Activated naive CD8-positive, alpha-beta T cell (primary cell): ENCODE measurements around the gene BICC1.

Experiments used
- H3K27ac Mint-ChIP-seq: one replicate; pipeline ENCODE4 v1.8.0; 2021; ENCODE audit warnings: mixed read lengths
- H3K27me3 Mint-ChIP-seq: one replicate; pipeline ENCODE4 v1.8.0; 2021; ENCODE audit warnings: mixed read lengths
- H3K36me3 Mint-ChIP-seq: one replicate; pipeline ENCODE4 v1.8.0; 2021; ENCODE audit warnings: mixed read lengths
- H3K4me1 Mint-ChIP-seq: one replicate; pipeline ENCODE4 v1.8.0; 2021; ENCODE audit warnings: low read depth, mixed read lengths
- H3K4me3 Mint-ChIP-seq: one replicate; pipeline ENCODE4 v1.8.0; 2021; ENCODE audit warnings: mild to moderate bottlenecking, mixed read lengths
- H3K9me3 Mint-ChIP-seq: one replicate; pipeline ENCODE4 v1.8.0; 2021; ENCODE audit warnings: low read depth, mixed read lengths

The BICC1 gene

DNA sequence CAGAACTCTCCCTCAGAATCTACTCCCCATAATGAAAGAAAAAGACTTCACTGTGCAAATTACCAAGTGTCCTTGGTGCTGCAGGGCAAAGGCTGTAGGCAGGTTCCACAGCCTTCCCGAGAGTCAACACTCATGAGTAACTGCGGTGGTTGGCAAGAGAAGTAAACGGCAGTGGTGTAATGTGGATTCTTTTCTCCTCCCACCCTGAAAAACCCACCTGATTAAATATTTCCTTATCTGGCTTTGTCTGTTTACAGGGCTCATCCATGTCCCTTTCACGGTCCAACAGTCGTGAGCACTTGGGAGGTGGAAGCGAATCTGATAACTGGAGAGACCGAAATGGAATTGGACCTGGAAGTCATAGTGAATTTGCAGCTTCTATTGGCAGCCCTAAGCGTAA, 300.9 kb downstream of the BICC1 start:
- Mint-ChIP-seq H3K27ac (no peak overlapping the region), H3K36me3 (no peaks in the 10 kb centered on the region), H3K27me3 (peaks cover 5% of the 10 kb centered on the region), H3K4me3 (no peak overlapping the region), H3K4me1 (no peaks in the 10 kb centered on the region), H3K9me3 (no peaks in the 10 kb centered on the region)

DNA sequence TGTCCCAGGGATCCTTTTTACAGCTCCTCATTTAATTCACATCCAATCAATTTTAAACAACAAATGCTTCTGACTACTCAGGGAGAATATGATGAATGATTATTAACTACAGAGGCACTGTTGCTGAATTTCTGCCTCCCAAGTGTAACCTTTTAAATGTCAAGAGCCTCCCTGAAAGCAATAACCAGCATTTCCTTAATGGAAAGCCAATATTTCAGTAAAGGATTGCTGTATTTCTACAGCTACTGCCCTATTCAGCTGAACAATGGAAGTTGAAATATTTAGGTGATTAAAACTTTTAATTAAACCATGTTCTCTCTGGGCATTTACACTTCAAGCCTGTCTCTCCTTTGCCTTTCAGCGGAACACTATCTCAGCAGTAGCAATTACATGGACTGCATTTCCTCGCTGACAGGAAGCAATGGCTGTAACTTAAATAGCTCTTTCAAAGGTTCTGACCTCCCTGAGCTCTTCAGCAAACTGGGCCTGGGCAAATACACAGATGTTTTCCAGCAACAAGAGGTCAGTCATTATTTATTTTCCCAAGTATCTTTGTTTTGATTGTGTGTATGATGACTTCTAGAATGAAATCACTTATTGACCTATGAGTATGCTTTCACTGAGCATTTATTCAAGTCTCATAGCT, 304.7 kb downstream of the BICC1 start:
- H3K4me1 Mint-ChIP-seq: no peaks in the 10 kb centered on the region
- H3K27ac Mint-ChIP-seq: no peak overlapping the region
- no peak overlapping the region for H3K4me3 Mint-ChIP-seq
- no peaks in the 10 kb centered on the region for H3K9me3 Mint-ChIP-seq
- H3K36me3 Mint-ChIP-seq: no peaks in the 10 kb centered on the region
- H3K27me3 Mint-ChIP-seq: peaks cover 6% of the 10 kb centered on the region

DNA sequence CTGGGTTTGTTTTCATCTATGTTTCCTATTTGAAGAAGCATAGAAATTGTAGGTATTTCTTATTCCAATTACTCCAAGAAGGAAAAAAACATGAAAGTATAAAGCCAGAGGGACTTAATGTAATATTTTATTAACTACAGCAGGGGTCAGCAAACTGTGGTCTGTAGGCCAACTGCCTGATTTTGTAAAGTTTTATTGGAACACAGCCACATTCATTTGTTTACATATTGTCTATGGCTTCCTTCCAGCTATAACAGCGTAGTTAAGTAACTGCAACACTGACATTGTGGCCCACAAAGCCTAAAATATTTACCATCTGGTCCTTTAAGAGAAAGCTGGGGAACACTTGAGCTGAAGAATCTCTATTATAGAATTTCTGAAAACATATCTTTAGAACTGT, 306.2 kb downstream of the BICC1 start:
- Mint-ChIP-seq H3K4me3 (no peak overlapping the region), H3K27me3 (peaks cover 6% of the 10 kb centered on the region), H3K36me3 (no peaks in the 10 kb centered on the region), H3K9me3 (no peaks in the 10 kb centered on the region), H3K27ac (no peak overlapping the region), H3K4me1 (no peaks in the 10 kb centered on the region)

DNA sequence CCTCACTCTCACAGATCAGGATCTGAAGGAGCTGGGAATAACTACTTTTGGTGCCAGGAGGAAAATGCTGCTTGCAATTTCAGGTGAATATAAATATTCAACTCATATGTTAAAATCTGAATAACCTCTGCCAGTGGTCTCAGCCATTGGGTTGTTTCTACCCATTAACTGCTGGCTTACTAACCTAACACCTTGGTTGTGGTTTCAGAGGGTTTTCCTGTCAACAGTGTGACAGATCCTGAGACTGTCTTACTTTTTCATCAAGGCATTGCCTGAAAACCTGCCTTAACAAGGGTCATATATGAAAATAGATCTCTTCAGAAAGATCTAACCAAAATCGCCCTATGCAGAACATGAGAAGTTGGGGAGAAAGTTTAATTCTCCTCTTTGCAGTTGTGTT, 307.7 kb downstream of the BICC1 start:
- no peaks in the 10 kb centered on the region for H3K36me3 Mint-ChIP-seq
- no peaks in the 10 kb centered on the region for H3K4me1 Mint-ChIP-seq
- no peak overlapping the region for H3K4me3 Mint-ChIP-seq
- H3K27ac Mint-ChIP-seq: no peak overlapping the region
- no peaks in the 10 kb centered on the region for H3K9me3 Mint-ChIP-seq
- H3K27me3 Mint-ChIP-seq: peaks cover 7% of the 10 kb centered on the region

DNA sequence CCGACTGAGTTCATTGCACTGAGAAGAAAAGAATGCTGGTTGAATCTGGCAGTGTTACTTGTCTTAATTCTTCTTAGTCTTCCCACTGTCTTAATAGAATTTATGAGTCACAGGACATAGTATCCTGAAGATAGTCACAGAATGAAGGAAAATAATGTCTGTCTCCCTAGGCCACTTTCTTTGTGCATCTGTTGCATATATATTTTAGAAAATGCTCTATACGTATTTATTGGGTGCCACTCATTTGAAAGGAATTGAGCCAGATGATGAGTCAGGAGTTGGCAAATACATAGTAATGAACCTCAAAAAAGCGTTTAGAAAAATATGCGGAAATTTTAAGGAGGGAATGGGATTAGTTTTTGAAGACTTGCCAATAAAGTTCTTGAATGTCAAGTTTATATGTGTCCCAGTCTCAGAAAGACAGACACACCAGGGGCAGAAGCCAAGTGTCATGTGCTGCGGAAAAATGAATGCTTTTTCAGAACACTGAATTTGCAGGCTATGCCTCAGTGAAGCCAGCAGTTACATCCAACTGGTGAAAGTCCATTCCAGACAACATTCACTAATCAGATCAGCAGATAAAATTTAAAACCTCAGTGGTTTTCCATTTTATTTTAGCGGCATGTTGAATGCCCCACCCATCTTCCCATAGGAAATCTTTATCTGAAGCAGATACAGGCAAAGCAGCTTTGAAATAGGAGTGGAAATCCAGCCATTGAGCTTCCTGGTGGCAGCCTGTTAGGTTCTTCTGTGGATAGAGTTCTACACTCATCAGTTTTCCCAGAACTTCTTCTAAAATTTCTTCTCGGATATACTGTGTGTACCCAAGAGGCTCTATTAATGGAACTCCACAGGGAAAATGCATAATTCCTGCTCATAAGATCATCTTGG, 308.4 kb downstream of the BICC1 start:
- Mint-ChIP-seq H3K4me3 (no peak overlapping the region), H3K27ac (no peak overlapping the region), H3K36me3 (no peaks in the 10 kb centered on the region), H3K4me1 (no peaks in the 10 kb centered on the region), H3K9me3 (no peaks in the 10 kb centered on the region), H3K27me3 (peaks cover 4% of the 10 kb centered on the region)

DNA sequence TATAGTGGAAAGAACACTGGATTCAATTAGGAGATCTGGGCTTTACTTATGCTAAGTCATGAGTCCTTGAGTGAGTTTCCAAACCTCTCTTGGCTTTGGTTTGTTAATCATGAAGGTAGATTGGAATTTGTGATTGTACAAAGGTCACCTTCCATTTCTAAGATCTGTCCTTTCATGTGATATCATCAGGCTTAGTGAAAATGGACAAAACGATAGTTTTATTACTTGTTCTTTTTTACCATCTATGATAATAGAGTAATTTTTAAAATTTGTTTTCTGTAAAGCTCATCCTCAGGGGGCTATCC, 309.0 kb downstream of the BICC1 start:
- Mint-ChIP-seq H3K4me3 (no peak overlapping the region), H3K27ac (no peak overlapping the region), H3K9me3 (no peaks in the 10 kb centered on the region), H3K27me3 (peaks cover 4% of the 10 kb centered on the region), H3K36me3 (no peaks in the 10 kb centered on the region), H3K4me1 (no peaks in the 10 kb centered on the region)

DNA sequence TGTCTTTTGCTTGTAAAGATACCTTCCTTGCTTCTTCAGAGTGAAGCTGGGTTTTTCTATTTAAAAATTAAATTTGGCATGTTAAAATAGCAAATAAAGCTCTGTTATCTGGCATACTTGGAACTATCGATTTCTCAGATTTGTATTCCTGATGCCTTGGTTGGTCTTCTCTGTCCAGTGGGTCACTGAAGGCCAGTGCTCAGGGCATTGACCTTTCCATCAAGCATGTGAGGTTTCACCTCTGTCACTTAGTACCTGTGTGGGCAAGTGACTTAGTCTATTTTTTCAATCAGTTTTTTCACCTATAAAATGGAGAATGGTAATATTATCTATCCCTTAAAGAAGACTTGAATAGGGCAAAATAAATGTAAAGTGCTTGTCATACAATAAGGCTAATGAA, 311.3 kb downstream of the BICC1 start:
- H3K27me3 Mint-ChIP-seq: peaks cover 4% of the 10 kb centered on the region
- H3K4me1 Mint-ChIP-seq: no peaks in the 10 kb centered on the region
- H3K9me3 Mint-ChIP-seq: no peaks in the 10 kb centered on the region
- H3K36me3 Mint-ChIP-seq: no peaks in the 10 kb centered on the region
- H3K4me3 Mint-ChIP-seq: no peak overlapping the region
- H3K27ac Mint-ChIP-seq: no peak overlapping the region

DNA sequence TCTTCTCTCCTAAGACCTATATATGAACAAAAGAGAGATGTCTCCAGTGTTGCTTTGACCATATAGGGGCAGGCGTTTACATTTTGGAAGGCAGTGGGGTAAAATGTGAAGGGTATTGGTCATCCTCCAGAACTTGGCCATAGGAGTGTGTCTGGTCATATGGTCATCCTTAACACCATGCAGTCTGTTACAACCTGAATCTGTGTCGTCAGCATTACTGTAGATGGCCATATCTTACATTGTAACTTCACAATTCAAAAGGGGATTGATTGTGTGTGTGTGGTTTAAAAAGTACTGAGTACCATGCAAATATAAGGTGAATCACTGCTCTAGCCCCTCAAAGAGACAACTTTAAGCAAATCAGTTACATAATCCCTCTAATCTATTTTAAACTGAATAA, 311.7 kb downstream of the BICC1 start:
- no peaks in the 10 kb centered on the region for H3K4me1 Mint-ChIP-seq
- H3K27me3 Mint-ChIP-seq: peaks cover 4% of the 10 kb centered on the region
- H3K4me3 Mint-ChIP-seq: no peak overlapping the region
- no peaks in the 10 kb centered on the region for H3K36me3 Mint-ChIP-seq
- no peak overlapping the region for H3K27ac Mint-ChIP-seq
- H3K9me3 Mint-ChIP-seq: no peaks in the 10 kb centered on the region

DNA sequence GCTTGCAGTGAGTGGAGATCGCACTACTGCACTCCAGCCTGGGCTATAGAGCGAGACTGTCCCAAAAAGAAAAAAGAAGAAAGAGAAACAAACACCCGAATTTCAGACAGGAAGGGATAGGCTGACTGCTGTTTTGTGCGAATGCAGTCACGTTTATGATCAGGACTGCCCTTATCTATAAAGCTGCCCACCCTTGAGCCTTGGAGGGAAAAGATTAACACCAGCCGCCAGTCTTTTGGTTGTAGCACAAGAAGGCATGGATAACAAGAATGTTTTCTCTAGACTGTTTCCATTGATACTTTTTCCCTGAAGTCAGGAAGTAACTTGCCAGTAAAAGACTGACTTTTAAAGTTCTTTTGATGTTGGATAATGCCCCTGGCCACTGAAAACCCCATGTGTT, 314.0 kb downstream of the BICC1 start:
- no peak overlapping the region for H3K27ac Mint-ChIP-seq
- H3K4me1 Mint-ChIP-seq: no peaks in the 10 kb centered on the region
- no peaks in the 10 kb centered on the region for H3K9me3 Mint-ChIP-seq
- no peaks in the 10 kb centered on the region for H3K36me3 Mint-ChIP-seq
- H3K4me3 Mint-ChIP-seq: no peak overlapping the region
- H3K27me3 Mint-ChIP-seq: peaks cover 3% of the 10 kb centered on the region

DNA sequence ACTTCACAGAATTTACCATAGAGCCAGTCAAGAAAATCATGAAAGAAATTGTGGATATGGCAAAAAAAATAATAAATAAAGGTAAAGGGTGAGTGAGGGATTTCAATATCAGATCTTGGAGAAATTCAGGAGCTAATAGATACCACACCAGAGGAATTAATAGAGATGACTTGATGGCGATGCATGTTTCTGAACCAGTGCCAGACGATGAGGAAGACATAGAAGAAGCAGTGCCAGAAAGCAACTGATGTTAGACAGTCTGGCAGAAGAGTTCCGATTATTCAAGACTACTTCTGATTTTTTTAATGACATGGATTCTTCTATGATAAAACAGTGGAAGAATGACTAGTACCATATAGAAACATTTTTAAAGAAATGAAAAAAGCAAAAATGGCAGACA, 314.7 kb downstream of the BICC1 start:
- no peak overlapping the region for H3K27ac Mint-ChIP-seq
- no peak overlapping the region for H3K4me3 Mint-ChIP-seq
- H3K9me3 Mint-ChIP-seq: no peaks in the 10 kb centered on the region
- H3K4me1 Mint-ChIP-seq: no peaks in the 10 kb centered on the region
- H3K36me3 Mint-ChIP-seq: no peaks in the 10 kb centered on the region
- peaks cover 2% of the 10 kb centered on the region for H3K27me3 Mint-ChIP-seq

DNA sequence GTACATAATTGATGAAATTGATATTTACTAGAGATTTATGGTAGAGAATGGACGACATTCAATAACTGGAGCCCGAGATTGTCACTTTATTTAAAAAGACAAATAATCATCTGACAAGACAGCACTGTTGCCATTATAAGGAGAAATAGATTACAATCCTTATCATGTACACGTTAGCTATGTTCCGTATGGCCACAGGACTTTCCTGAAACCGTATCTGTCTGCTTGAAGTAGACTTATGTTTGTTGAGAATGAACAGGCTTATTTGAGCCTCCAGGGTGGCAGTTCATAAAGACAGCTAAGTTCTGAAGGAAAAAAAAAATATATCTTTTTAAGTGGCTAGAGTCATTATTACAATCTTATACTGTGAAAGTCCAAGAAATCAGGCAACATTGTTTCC, 317.2 kb downstream of the BICC1 start:
- H3K4me1 Mint-ChIP-seq: no peaks in the 10 kb centered on the region
- H3K9me3 Mint-ChIP-seq: no peaks in the 10 kb centered on the region
- no peak overlapping the region for H3K4me3 Mint-ChIP-seq
- no peaks in the 10 kb centered on the region for H3K36me3 Mint-ChIP-seq
- H3K27me3 Mint-ChIP-seq: no peaks in the 10 kb centered on the region
- no peak overlapping the region for H3K27ac Mint-ChIP-seq

DNA sequence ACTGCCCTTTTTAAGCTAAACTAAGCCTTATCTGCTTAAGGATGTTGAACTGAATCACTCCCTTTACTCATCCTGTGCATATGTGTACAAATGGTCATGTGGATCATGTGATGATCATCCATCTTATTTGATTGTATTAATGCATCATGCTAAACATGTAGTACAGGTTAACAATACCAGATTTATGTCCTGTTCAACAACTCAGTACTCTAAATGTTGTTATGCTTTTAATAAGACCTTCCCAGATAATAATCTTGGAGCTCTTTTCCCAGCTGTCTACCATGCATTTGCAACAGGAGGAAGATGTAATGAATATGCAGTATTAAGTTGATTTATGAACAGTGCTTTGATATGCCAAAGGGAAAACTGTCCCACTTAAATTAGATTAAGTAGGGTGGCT, 318.0 kb downstream of the BICC1 start:
- H3K27ac Mint-ChIP-seq: no peak overlapping the region
- H3K9me3 Mint-ChIP-seq: no peaks in the 10 kb centered on the region
- no peaks in the 10 kb centered on the region for H3K36me3 Mint-ChIP-seq

DNA sequence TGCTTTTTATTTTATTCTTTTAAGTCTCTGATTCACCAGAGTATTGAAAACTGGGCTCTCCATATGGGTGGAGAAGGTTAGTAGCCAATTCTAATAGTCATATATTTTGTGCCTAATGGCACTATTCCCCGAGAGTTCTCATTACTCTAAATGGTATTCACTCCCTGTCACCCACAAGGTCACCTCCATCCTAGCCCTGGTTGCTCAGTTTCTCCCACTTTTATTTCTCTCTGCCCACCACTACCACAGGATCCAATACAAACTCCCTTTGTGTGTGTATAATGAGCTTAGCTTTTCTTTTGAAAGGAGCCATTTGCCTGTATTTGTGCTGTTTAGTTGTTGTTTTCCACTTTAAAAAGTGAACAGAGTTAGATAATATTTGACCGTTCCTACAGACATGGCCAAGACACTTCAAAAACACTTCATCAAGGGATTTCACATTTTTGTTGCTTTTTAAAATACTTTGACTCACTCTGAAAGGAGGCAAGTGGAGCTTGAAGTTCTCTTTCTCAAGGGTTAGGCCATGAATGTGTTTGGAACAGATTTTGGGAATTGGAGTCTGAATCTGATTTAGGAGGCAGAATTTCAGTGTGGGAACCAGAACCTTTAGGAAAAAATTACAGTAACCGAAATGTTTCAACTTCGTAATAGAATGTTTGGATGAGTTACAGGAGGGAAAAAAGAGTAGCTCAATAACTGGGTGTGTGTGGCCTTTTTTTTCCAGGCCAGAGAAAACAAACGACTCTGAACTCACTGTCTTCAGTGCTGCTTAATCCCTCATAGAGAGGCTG, 321.3 kb downstream of the BICC1 start:
- H3K36me3 Mint-ChIP-seq: no peaks in the 10 kb centered on the region
- no peak overlapping the region for H3K27ac Mint-ChIP-seq
- H3K27me3 Mint-ChIP-seq: no peaks in the 10 kb centered on the region
- no peak overlapping the region for H3K4me3 Mint-ChIP-seq
- H3K4me1 Mint-ChIP-seq: no peaks in the 10 kb centered on the region
- no peaks in the 10 kb centered on the region for H3K9me3 Mint-ChIP-seq

More for the DNA sequence above, 318.0 kb downstream of the BICC1 start:
- Mint-ChIP-seq H3K27me3 (no peaks in the 10 kb centered on the region), H3K4me1 (no peaks in the 10 kb centered on the region), H3K4me3 (no peak overlapping the region)

DNA sequence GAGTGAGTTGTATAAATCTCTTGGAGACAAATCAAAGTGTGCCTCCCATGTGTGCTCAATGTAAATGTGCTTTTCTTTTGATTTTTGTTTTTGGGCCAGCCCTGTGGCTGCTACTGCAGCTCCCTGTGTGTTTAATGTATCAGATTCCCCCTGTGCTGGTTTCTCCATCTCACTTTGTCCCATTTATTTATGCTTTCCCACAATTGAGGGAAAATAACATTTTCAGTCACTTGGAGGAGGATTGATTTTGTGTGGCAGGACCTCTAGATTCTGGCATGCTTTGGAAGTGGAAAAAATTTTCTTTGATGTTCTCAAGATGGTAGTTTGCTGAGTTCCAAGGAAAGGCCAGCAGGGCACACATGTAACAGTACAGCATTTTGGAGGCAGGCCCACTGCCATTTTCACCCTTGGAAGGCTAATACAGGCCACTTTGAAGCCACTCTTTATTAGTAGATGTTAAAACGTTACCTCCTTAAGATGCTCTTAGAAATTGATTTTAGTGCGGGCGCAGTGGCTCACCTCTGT, 323.6 kb downstream of the BICC1 start:
- Mint-ChIP-seq H3K4me1 (no peaks in the 10 kb centered on the region), H3K9me3 (no peaks in the 10 kb centered on the region), H3K36me3 (no peaks in the 10 kb centered on the region), H3K27me3 (peaks cover 2% of the 10 kb centered on the region), H3K4me3 (no peak overlapping the region), H3K27ac (no peak overlapping the region)

DNA sequence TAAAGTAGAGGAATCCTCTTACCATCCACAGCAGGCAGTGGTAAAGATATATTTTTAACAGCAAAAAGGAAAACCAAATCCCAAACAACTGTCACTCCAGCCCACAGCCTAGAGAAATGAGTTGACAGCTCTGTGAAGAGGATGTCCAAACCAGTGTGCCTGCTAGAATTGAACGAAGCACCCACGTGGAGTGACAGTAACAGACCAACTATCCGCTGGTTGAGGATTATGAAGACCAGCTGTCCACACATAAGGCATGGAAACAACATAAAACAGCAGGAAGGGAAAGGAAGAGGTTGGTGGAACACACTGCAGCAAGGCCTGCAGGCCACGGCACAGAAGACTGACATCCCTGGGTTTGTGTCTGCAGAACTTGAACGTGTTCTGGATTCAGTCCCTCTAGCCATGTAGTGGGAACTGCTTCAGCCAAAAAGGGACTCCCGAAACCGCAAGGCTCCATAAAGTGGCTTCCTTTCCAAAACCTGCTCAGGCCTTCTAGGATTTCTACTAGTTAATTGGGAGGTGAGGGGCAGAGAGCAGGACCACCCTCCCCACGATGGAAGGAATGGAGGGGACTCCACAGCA, 324.4 kb downstream of the BICC1 start:
- Mint-ChIP-seq H3K4me1 (no peaks in the 10 kb centered on the region), H3K9me3 (no peaks in the 10 kb centered on the region), H3K27me3 (peaks cover 2% of the 10 kb centered on the region), H3K27ac (no peak overlapping the region), H3K4me3 (no peak overlapping the region), H3K36me3 (no peaks in the 10 kb centered on the region)
